Smooth muscle cell (in vitro differentiated cells): ENCODE measurements around the gene IL12A. TPM values are rescaled to one million over a fixed set of nuclear protein-coding genes. Genes with fewer than 3 reads are reported as not detected.

Experiments
- DNase-seq: peaks from one replicate; lab custom pipeline; 2025; ENCODE audit not compliant: unreplicated experiment; lab: John Stamatoyannopoulos, UW
- H2AFZ ChIP-seq: fragments of 200-600 bp; sonication (generic); 2 replicates; pipeline ENCODE4 v1.6.0; 2016; ENCODE audit warnings: antibody characterized with exemption, low read depth, mild to moderate bottlenecking
- H3F3A ChIP-seq: fragments of 200-600 bp; sonication (generic); 2 replicates; pipeline ENCODE4 v1.6.0; 2017; ENCODE audit warnings: antibody characterized with exemption, low read depth
- H3K27ac ChIP-seq: fragments of 200-600 bp; sonication (generic); 2 replicates; pipeline ENCODE4 v1.5.1; 2016; ENCODE audit warnings: low read depth, mild to moderate bottlenecking
- H3K27me3 ChIP-seq: fragments of 200-600 bp; sonication (generic); 2 replicates; pipeline ENCODE4 v1.6.1; 2016; ENCODE audit warnings: low read depth, mild to moderate bottlenecking
- H3K36me3 ChIP-seq: fragments of 200-600 bp; sonication (generic); 2 replicates; pipeline ENCODE4 v1.5.1; 2016; ENCODE audit warnings: low read depth
- H3K4me1 ChIP-seq: fragments of 200-600 bp; sonication (generic); 2 replicates; pipeline ENCODE4 v1.5.1; 2016; ENCODE audit warnings: low read depth
- H3K4me2 ChIP-seq: fragments of 200-600 bp; sonication (generic); 2 replicates; pipeline ENCODE4 v1.6.0; 2016; ENCODE audit warnings: mild to moderate bottlenecking
- H3K4me3 ChIP-seq: fragments of 200-600 bp; sonication (generic); 2 replicates; pipeline ENCODE4 v1.5.1; 2016; ENCODE audit warnings: mild to moderate bottlenecking
- H3K79me2 ChIP-seq: fragments of 200-600 bp; sonication (generic); 2 replicates; pipeline ENCODE4 v1.6.0; 2016; ENCODE audit warnings: low read depth, mild to moderate bottlenecking
- H3K9ac ChIP-seq: fragments of 200-600 bp; sonication (generic); 2 replicates; pipeline ENCODE4 v1.6.0; 2016; ENCODE audit warnings: low read depth
- H3K9me3 ChIP-seq: fragments of 200-600 bp; sonication (generic); replicated peaks from 2 replicates; pipeline ENCODE4 v1.5.1; 2016; ENCODE audit warnings: low read depth
- H4K20me1 ChIP-seq: fragments of 200-600 bp; sonication (generic); 2 replicates; pipeline ENCODE4 v1.6.0; 2016; ENCODE audit warnings: low read depth
- CTCF ChIP-seq: fragments of 200-600 bp; sonication (generic); IDR thresholded peaks from 2 replicates; pipeline ENCODE4 v1.5.1; 2017; ENCODE audit warnings: borderline replicate concordance, mild to moderate bottlenecking, antibody characterized with exemption; ENCODE audit not compliant: insufficient read depth, poor library complexity, severe bottlenecking
- WGBS: methylation state at CpG from one replicate; pipeline ENCODE4 v1.1.7; 2016; ENCODE audit warnings: low lambda C conversion rate; 5-methylcytosine and 5-hydroxymethylcytosine counted together
- polyA plus RNA-seq: library from polyadenylated mRNA; unstranded; fragments of >200 nt; fragmentation: Nextera tagmentation; extraction: Ambion mirVana; gene quantifications from 2 replicates; pipeline ENCODE4 v1.2.1, GENCODE V29; 2016
- total RNA-seq: library from RNA; depleted of rRNA; stranded (reverse); fragments of >200 nt; gene quantifications from 2 replicates; pipeline ENCODE4 v1.2.3, GENCODE V29; 2014

IL12A gene
- total and polyA plus RNA-seq, 2 experiments from 2014 or later: 0.09 TPM; not detected in 1

GRCh38 chr3:159996018-159996417, 7.4 kb downstream of the IL12A start:
- Histone ChIP-seq H3K36me3 (no peaks in the 10 kb centered on the region), H3K9ac (no peak overlapping the region), H2AFZ (no peak overlapping the region), H3F3A (no peaks in the 10 kb centered on the region), H3K79me2 (no peaks in the 10 kb centered on the region), H3K27me3 (no peaks in the 10 kb centered on the region), H3K4me3 (no peak overlapping the region), H4K20me1 (no peaks in the 10 kb centered on the region), H3K27ac (no peak overlapping the region), H3K4me2 (no peak overlapping the region), H3K9me3 (no peaks in the 10 kb centered on the region), H3K4me1 (peaks cover 3% of the 10 kb centered on the region)
- TF ChIP-seq CTCF: no peak
- no peak for DNase-seq

- no peaks in the 10 kb centered on the region for H4K20me1 ChIP-seq
- H3K79me2 ChIP-seq: no peaks in the 10 kb centered on the region
- H2AFZ ChIP-seq: no peak overlapping the region
- H3K36me3 ChIP-seq: no peaks in the 10 kb centered on the region
- no peak for TF ChIP-seq CTCF
- no peaks in the 10 kb centered on the region for H3K9me3 ChIP-seq
- no peak overlapping the region for H3K4me3 ChIP-seq
- no peaks in the 10 kb centered on the region for H3K27me3 ChIP-seq
- H3K27ac ChIP-seq: no peak overlapping the region
- no peak for DNase-seq
- no peaks in the 10 kb centered on the region for H3F3A ChIP-seq
- H3K4me2 ChIP-seq: no peak overlapping the region
- no peak overlapping the region for H3K9ac ChIP-seq
- peaks cover 13% of the 10 kb centered on the region for H3K4me1 ChIP-seq
- 80% methylated on average over 7 of the region's 7 CpGs for WGBS
Observed at GRCh38 chr3:159996959-159997358, 8.3 kb downstream of the IL12A start.

GRCh38 chr3:160001148-160001760, 12.6 kb downstream of the IL12A start:
- Histone ChIP-seq H3K4me2 (no peak overlapping the region), H3K9me3 (no peaks in the 10 kb centered on the region), H3K79me2 (no peaks in the 10 kb centered on the region), H2AFZ (no peak overlapping the region), H3F3A (no peaks in the 10 kb centered on the region), H3K27me3 (no peaks in the 10 kb centered on the region), H3K36me3 (no peaks in the 10 kb centered on the region), H3K4me3 (no peak overlapping the region), H3K27ac (no peak overlapping the region), H3K4me1 (peaks cover 14% of the 10 kb centered on the region), H3K9ac (no peak overlapping the region), H4K20me1 (no peaks in the 10 kb centered on the region)
- DNase-seq: no peak
- TF ChIP-seq CTCF: no peak
- 83% methylated on average over 7 of the region's 7 CpGs for WGBS
